ENCODE data around the gene GOLGA2.

Gene GOLGA2

GRCh38 chr9:128275198-128276007 lies at the start of gene GOLGA2:
GOLGA2 (minus strand) TSS chr9:128276007; CDS start chr9:128275976, 31 bp downstream.
- DNase-seq = peak; percentile 17

GRCh38 chr9:128324401-128324800 lies 48.6 kb upstream of the GOLGA2 start:
- DNase-seq = no peak

- no peak for DNase-seq
Observed at GRCh38 chr9:128323791-128324190, 48.0 kb upstream of the GOLGA2 start.

- DNase-seq = no peak
Observed at GRCh38 chr9:128323212-128323730, 47.5 kb upstream of the GOLGA2 start.

GRCh38 chr9:128322404-128323211 lies 46.8 kb upstream of the GOLGA2 start, which contains the start of the genes COQ4 and TRUB2:
COQ4 (plus strand) TSS chr9:128322839; CDS start chr9:128322859, 20 bp downstream.
TRUB2 (minus strand) TSS chr9:128322447; CDS start chr9:128322408, 39 bp downstream.
- peak; percentile 94 for DNase-seq

GRCh38 chr9:128321879-128322403 lies 46.1 kb upstream of the GOLGA2 start:
- DNase-seq = no peak

GRCh38 chr9:128321343-128321742 lies 45.5 kb upstream of the GOLGA2 start:
- DNase-seq = no peak

- DNase-seq = no peak
Observed at GRCh38 chr9:128317629-128318028, 41.8 kb upstream of the GOLGA2 start.

GRCh38 chr9:128316421-128316820 lies 40.6 kb upstream of the GOLGA2 start:
- no peak for DNase-seq

- no peak for DNase-seq
Observed at GRCh38 chr9:128314697-128315096, 38.9 kb upstream of the GOLGA2 start.

- no peak for DNase-seq
Observed at GRCh38 chr9:128310461-128310860, 34.7 kb upstream of the GOLGA2 start.

GRCh38 chr9:128309551-128309950 lies 33.7 kb upstream of the GOLGA2 start:
- DNase-seq = no peak

- DNase-seq = no peak
Observed at GRCh38 chr9:128304971-128305288, 29.1 kb upstream of the GOLGA2 start.

- DNase-seq = no peak
Observed at GRCh38 chr9:128304136-128304970, 28.5 kb upstream of the GOLGA2 start.

- DNase-seq = no peak
Observed at GRCh38 chr9:128298535-128299482, 23.0 kb upstream of the GOLGA2 start.

GRCh38 chr9:128297221-128297773 lies 21.5 kb upstream of the GOLGA2 start:
- DNase-seq = no peak

- no peak for DNase-seq
Observed at GRCh38 chr9:128296340-128297220, 20.8 kb upstream of the GOLGA2 start.

GRCh38 chr9:128294142-128294541 lies 18.3 kb upstream of the GOLGA2 start:
- no peak for DNase-seq

- no peak for DNase-seq
Observed at GRCh38 chr9:128293091-128293490, 17.3 kb upstream of the GOLGA2 start.

- DNase-seq = no peak
Observed at GRCh38 chr9:128292009-128292408, 16.2 kb upstream of the GOLGA2 start.

Data from CD4-positive, alpha-beta T cell treated with Interleukin-17A for 1 hour (primary cell).